HG03378 (cell line): ENCODE results near the gene SF3A2.

Experiments used
- ATAC-seq: cut with Tn5 transposase; IDR thresholded peaks from one replicate; pipeline ENCODE4 v1.9.1; 2021; ENCODE audit warnings: mild to moderate bottlenecking, moderate library complexity; ENCODE audit not compliant: unreplicated experiment

SF3A2 gene

DNA sequence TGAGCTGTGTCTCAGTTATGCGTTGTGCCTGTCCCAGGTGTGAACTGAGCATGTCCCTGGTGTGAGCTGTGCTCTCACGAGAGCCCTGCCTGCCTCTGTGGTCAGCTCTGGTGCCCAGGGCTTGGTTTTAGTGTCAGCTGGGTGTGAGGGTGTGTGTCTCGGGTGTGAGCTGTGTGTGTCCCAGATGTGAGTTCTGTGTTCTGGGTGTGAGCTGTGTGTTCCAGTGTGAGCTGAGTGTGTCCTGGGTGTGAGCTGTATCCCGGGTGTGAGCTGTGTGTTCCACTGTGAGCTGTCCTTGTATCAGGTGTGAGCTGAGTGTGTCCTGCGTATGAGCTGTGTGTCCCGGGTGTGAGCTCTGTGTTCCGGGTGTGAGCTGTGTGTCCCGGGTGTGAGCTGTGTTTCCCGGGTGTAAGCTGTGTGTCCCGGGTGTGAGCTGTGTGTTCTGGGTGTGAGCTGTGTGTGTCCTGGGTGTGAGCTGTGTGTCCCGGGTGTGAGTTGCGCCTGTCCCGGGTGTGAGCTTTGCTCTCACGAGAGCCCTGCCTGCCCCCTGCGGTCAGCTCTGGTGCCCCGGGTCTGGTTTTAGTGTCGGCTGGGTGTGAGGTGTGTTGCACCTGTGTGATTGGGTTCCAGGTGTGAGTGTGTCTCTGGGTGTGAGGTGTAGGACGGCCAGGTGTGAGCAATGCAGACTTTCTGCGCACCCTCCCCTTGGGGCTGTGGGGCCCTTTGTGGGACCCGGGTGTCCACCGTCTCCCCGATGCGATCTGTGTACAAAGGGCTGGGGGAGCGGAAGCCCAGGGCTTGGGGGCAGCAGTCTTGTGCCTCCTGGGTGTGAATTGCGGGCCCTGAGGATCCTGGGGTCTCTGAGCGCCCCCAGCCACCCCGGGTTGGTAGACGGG is 52.4 kb downstream of the SF3A2 start:
- no peak for ATAC-seq

DNA sequence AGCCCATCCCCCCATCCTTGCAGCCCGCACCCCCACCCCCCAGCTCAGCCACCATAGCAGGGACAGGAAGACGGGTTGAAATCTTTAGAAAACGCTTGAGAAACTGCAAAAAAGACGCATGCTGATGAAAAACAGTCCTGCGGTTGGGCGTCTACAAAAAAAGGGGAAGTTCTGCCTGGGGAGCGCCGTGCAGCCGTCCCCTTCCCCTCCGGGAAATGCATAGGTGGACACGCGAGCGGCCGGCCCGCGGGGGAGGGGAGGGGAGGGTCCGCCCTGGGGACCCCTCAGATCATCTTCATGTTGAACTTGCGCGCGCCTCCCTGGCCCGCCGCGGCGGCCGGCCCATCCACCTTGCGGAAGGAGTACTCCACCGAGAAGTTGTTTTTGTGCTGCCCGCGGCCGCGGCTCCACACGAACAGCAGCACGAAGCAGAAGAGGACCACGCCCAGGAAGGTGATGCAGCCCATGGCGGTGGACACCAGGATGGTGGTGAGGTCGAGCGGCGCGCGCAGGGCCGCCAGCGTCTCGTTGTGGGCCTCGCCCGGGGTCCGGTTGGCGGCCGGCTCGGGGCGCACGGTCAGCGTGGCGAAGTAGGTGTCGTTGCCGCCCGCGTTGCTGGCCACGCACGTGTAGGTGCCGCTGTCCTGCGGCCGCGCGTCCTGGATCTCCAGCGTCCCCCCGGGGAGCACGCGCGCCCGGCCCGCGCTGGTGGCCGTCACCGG is 53.3 kb downstream of the SF3A2 start:
- no peak for ATAC-seq

DNA sequence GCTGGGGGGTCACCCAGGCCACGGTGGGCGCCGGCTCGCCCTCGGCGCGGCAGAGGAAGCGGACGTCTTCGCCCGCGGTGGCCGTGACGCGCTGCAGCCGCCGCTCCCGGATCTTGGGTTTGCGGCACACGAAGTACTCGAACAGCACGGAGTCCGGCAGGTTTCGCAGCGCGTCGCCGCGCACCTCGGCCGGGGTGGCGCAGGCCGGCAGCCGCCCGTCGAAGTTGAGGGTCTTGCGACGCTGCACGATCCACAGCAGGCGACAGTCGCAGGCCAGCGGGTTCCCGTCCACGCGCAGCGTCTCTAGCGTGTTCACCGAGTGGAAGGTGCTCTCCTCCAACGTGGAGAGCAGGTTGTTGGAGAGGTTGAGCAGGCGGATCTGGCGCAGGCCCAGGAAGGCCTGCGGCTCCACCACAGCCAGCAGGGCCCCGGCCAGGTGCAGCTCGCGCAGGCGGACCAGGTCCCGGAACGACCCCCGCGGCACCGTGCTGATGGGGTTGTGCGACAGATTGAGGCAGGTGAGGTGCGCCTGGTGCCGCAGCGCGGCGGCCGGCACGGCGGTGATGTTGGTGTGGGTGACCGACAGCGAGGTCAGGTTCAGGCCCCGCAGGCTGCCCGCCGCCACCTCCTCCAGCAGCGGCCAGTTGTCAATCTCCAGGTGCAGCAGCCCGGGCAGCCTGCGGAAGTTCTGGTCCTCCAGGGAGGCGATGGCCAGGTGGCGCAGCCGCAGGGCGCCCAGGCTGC is 54.0 kb downstream of the SF3A2 start:
- no peak for ATAC-seq

DNA sequence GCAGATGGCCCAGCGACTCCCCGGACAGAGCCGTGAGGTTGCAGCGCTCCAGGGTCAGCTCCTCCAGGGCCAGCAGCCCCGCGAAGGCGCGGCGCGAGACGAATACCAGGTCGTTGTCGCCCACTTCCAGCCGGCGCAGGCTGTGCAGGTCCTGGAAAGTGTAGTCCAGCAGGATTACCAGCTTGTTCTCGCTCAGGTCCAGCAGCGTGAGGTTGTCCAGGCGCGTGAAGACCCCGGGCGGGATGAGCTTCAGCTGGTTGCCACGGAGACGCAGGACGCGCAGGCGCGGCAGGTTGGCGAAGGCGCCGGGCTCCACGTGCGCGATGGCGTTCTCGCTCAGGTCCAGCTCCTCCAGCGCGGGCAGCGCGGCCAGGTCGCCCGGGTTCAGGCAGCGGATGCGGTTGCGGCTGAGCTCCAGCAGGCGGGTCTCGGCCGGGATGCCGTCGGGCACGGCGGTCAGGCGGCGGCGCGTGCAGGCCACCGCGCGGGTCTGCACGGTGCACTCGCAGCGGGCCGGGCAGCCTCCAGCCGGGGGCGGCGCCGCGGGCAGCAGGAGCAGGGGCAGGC is 54.6 kb downstream of the SF3A2 start:
- ATAC-seq = no peak

DNA sequence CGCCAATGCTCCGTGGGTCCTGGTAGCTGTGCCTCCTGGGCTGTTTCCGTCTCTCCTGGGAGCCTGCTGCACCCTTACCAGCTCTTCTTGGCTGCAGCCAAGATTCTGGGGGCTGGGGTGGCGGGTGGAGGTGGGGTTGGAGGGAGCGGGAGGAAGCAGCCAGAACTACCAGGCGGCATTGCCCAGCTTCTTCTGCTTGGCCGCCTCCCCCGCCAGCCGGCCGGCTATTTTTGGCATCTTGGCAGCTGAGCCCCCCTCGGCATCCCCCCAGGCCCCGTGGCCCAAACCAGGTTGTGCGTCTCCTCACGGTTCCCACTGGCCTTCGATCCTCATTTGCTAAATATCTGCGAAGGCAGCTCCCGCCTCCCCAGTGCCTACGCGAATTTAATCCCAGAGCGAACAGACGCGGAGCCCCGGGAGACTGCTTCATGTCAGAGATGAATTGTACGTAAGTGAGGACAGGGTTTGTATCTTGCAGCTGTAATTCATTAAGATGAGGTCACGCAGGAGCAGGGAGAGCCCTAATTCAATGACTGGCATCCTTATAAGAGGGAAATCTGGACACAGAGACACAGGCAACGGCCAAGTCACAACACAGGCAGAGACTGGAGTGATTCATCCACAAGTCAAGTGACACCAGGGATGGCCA is 58.2 kb downstream of the SF3A2 start:
- ATAC-seq = no peak

DNA sequence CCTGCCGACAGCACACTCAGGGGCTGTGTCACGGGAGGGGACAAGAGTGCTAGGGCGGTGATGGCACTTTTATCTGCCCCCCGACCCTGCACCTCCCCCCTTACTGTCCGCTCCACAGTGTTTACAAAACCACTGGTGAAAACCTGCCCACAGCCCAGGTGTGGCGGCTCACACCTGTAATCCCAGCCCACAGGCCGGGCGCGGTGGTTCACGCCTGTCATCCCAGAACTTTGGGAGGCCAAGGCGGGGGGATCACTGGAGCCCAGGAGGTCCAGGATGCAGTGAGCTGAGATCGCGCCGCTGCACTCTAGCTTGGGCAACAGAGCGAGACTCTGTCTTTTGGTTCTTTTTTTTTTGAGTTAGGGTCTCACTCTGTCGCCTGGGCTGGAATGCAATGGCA is 59.5 kb downstream of the SF3A2 start:
- ATAC-seq = no peak
